Bronchial epithelial cell (primary cell): ENCODE measurements around the gene POC1A. TPM values are rescaled to one million over a fixed set of nuclear protein-coding genes. Genes with fewer than 3 reads are reported as not detected.
A peak's percentile ranks its signal among the peaks of the same experiment; 100 is the strongest.

Experiments used
- DNase-seq: peaks from one replicate; pipeline ENCODE4 v3.0.0-alpha.2; 2010; ENCODE audit warnings: low read depth
- FAIRE-seq: peaks from 2 replicates; lab custom pipeline; 2011; peaks lifted over from hg19 to GRCh38; lab: Jason Lieb, UNC
- H3K27me3 ChIP-seq: 2 replicates; pipeline ENCODE4 v1.5.1; 2011; ENCODE audit warnings: low read length; ENCODE audit not compliant: control insufficient read depth, insufficient read depth
- H3K36me3 ChIP-seq: 2 replicates; pipeline ENCODE4 v1.5.1; 2011; ENCODE audit warnings: low read length; ENCODE audit not compliant: control insufficient read depth, insufficient read depth
- H3K4me3 ChIP-seq: 2 replicates; pipeline ENCODE4 v1.5.1; 2011; ENCODE audit warnings: mild to moderate bottlenecking, low read depth, low read length, control low read depth
- CTCF ChIP-seq: IDR thresholded peaks from 2 replicates; pipeline ENCODE4 v1.5.1; 2011; ENCODE audit warnings: mild to moderate bottlenecking, moderate library complexity, low read length, control low read depth, inconsistent platforms; ENCODE audit not compliant: insufficient read depth, severe bottlenecking
- total RNA-seq: library from RNA; depleted of rRNA; stranded (reverse); fragments of >200 nt; gene quantifications from 2 replicates; pipeline ENCODE4 v1.2.1, GENCODE V29; 2014

The POC1A gene
- total RNA-seq, 1 donor from 2014 or later: 1.8 TPM

GRCh38 chr3:52056968-52057811 is 97.0 kb downstream of the POC1A start:
- peak; percentile 29 for TF ChIP-seq CTCF
- Histone ChIP-seq H3K36me3 (peaks cover 19% of the 10 kb centered on the region), H3K27me3 (no peaks in the 10 kb centered on the region), H3K4me3 (peak overlapping the region; percentile 90)
- DNase-seq (peak; percentile 97), FAIRE-seq (peak; percentile 73)

GRCh38 chr3:52056521-52056967 is 97.7 kb downstream of the POC1A start, which contains the start of gene DUSP7:
TSS of gene DUSP7 (minus strand) at chr3:52056571. CDS start at chr3:52056366, 205 bp downstream.
- no peak for DNase-seq
- Histone ChIP-seq H3K4me3 (peak within 1 kb of the TSS; percentile 90), H3K27me3 (no peaks in the 10 kb centered on the region), H3K36me3 (peaks cover 24% of the 10 kb centered on the region)
- FAIRE-seq: no peak
- no peak for TF ChIP-seq CTCF

GRCh38 chr3:52055537-52056351 is 98.5 kb downstream of the POC1A start:
- DNase-seq (no peak), FAIRE-seq (no peak)
- Histone ChIP-seq H3K4me3 (peak overlapping the region; percentile 90), H3K27me3 (no peaks in the 10 kb centered on the region), H3K36me3 (peaks cover 32% of the 10 kb centered on the region)
- TF ChIP-seq CTCF: peak; percentile 25

- peak; percentile 46 for TF ChIP-seq CTCF
- DNase-seq (no peak), FAIRE-seq (no peak)
- H3K27me3 ChIP-seq: no peaks in the 10 kb centered on the region
- H3K4me3 ChIP-seq: peak overlapping the region; percentile 90
- peaks cover 38% of the 10 kb centered on the region for H3K36me3 ChIP-seq
Observed at GRCh38 chr3:52054661-52055511, 99.3 kb downstream of the POC1A start.
